HepG2 (cell line): ENCODE results near the gene TENM3. TPM values are rescaled to one million over a fixed set of nuclear protein-coding genes. Genes with fewer than 3 reads are reported as not detected.

Experiments
- ATAC-seq: fragments of 200-7000 bp; cut with Tn5 transposase; 3 replicates; pipeline ENCODE4 v1.9.1; 2020; ENCODE audit warnings: mild to moderate bottlenecking, moderate library complexity
- BruUV-seq: library from RNA; stranded (reverse); fragments of 400-500 nt; replicated peaks from 2 replicates; lab custom pipeline; 2021; lab: Mats Ljungman, UMichigan
- CTCF ChIA-PET: fragments of 300-600 bp; formaldehyde crosslinking; extraction: SDS; loops from one replicate; lab custom pipeline; 2021; ENCODE audit warnings: low total read pairs, inconsistent platforms, low intra/inter-chr PET ratio; lab: Yijun Ruan, JAX
- POLR2A ChIA-PET: fragments of 350-600 bp; sonication (Branson Sonifier 250); formaldehyde crosslinking; loops from one replicate; lab custom pipeline; 2020; ENCODE audit warnings: antibody characterized with exemption, inconsistent platforms; lab: Yijun Ruan, JAX
- DNase-seq: peaks from one replicate; pipeline ENCODE4 v3.0.0-alpha.2; 2015; ENCODE audit warnings: low spot score
- FAIRE-seq: peaks from 3 replicates; lab custom pipeline; 2011; peaks lifted over from hg19 to GRCh38; lab: Jason Lieb, UNC
- H2AFZ ChIP-seq: one replicate; pipeline ENCODE4 v1.6.1; 2011; ENCODE audit warnings: low read length, inconsistent platforms
- H3K27ac ChIP-seq: fragments of 300-600 bp; 3 replicates; pipeline ENCODE4 v1.8.0; 2011; ENCODE audit warnings: mixed run types, mild to moderate bottlenecking, mixed read lengths, low read length, inconsistent platforms; ENCODE audit not compliant: insufficient read depth; ENCODE audit errors: extremely low read length
- H3K27me3 ChIP-seq, 2 experiments: fragments of 200-600 bp in 1 of 2; 2 replicates in 1 of 2; 3 replicates in 1 of 2; pipeline versions ENCODE4 v1.6.0 to v1.8.0; 2011; ENCODE audit warnings: low read length in 2 of 2, mild to moderate bottlenecking in 2 of 2, moderate library complexity in 2 of 2, inconsistent platforms in 1 of 2; ENCODE audit not compliant: insufficient read depth in 2 of 2, control insufficient read depth in 1 of 2
- H3K36me3 ChIP-seq, 2 experiments: fragments of 200-600 bp in 1 of 2; replicated peaks in 1 of 2; 2 replicates in 1 of 2; 3 replicates in 1 of 2; pipeline versions ENCODE4 v1.5.1 to v1.8.0; 2011; ENCODE audit warnings: low read length in 2 of 2, inconsistent platforms in 1 of 2; ENCODE audit not compliant: insufficient read depth in 2 of 2, control insufficient read depth in 1 of 2
- H3K4me1 ChIP-seq: 2 replicates; pipeline ENCODE4 v1.5.1; 2012; ENCODE audit warnings: low read length, inconsistent platforms; ENCODE audit not compliant: insufficient read depth
- H3K4me2 ChIP-seq: 2 replicates; pipeline ENCODE4 v1.6.0; 2011; ENCODE audit warnings: low read depth, low read length, inconsistent platforms
- H3K4me3 ChIP-seq, 3 experiments: fragments of 200-600 bp in 1 of 3; sonication (generic), shearing (Covaris generic) in 1 of 3; replicated peaks in 1 of 3; 2 replicates each; pipeline ENCODE4 v1.5.1; 2011 to 2016; ENCODE audit warnings: low read length in 3 of 3, inconsistent platforms in 2 of 3, low read depth in 2 of 3, mild to moderate bottlenecking in 2 of 3, control low read depth in 1 of 3, mixed read lengths in 1 of 3; ENCODE audit not compliant: insufficient read depth in 1 of 3
- H3K79me2 ChIP-seq: one replicate; pipeline ENCODE4 v1.6.1; 2011; ENCODE audit warnings: low read length, inconsistent platforms; ENCODE audit not compliant: insufficient read depth
- H3K9ac ChIP-seq: 2 replicates; pipeline ENCODE4 v1.6.0; 2011; ENCODE audit warnings: mild to moderate bottlenecking, low read depth, low read length, inconsistent platforms; ENCODE audit not compliant: insufficient read depth
- H3K9me3 ChIP-seq: 2 replicates; pipeline ENCODE4 v1.5.1; 2012; ENCODE audit warnings: mild to moderate bottlenecking, low read length
- H4K20me1 ChIP-seq: 2 replicates; pipeline ENCODE4 v1.6.0; 2011; ENCODE audit warnings: inconsistent platforms, mild to moderate bottlenecking, low read length, moderate library complexity; ENCODE audit not compliant: insufficient read depth
- NFYB ChIP-seq: sonication (generic); formaldehyde crosslinking; IDR thresholded peaks from 2 replicates; pipeline ENCODE4 v1.4.0; 2020; ENCODE audit warnings: missing genetic modification reagents
- POLR2AphosphoS5 ChIP-seq: IDR thresholded peaks from 2 replicates; pipeline ENCODE4 v1.6.1; 2012; ENCODE audit warnings: low read depth, low read length
- ZKSCAN5 ChIP-seq: sonication (generic); formaldehyde crosslinking; IDR thresholded peaks from 2 replicates; pipeline ENCODE4 v1.5.1; 2020; ENCODE audit warnings: mild to moderate bottlenecking, missing genetic modification reagents
- ZNF567 ChIP-seq: sonication (generic); formaldehyde crosslinking; IDR thresholded peaks from 2 replicates; pipeline ENCODE4 v1.8.1; 2023; ENCODE audit warnings: mild to moderate bottlenecking, missing genetic modification reagents, borderline replicate concordance
- ZNF589 ChIP-seq: sonication (generic); formaldehyde crosslinking; conservative IDR thresholded peaks from 2 replicates; pipeline ENCODE4 v1.8.0; 2022; ENCODE audit warnings: mild to moderate bottlenecking, moderate library complexity, missing genetic modification reagents
- ZNF598 ChIP-seq: sonication (generic); formaldehyde crosslinking; IDR thresholded peaks from 2 replicates; pipeline ENCODE4 v1.5.1; 2020; ENCODE audit warnings: mild to moderate bottlenecking, missing genetic modification reagents, borderline replicate concordance
- WGBS: methylation state at CpG from one replicate; pipeline ENCODE4 v1.1.6; 2017; ENCODE audit warnings: low lambda C conversion rate; 5-methylcytosine and 5-hydroxymethylcytosine counted together
- in situ Hi-C: cut with HindIII; loops from 2 replicates; pipeline ENCODE4 v1.10.0; 2017; ENCODE audit warnings: low pct_unique_long_range_greater_than_20kb; ENCODE audit not compliant: extremely low pct_ligation_motif_present
- intact Hi-C: fragments of 100-400 bp; cut with micrococcal nuclease; formaldehyde crosslinking; loops from one replicate; pipeline ENCODE4 v1.10.0; 2022; ENCODE audit not compliant: unreplicated experiment
- polyA plus RNA-seq, 8 experiments: library from polyadenylated mRNA; depleted of rRNA in 3 of 8; stranded (reverse) in 7 of 8; unstranded in 1 of 8; fragments of >200 nt; fragmentation: Illumina TruSeq in 4 of 8; extraction: Trizol in 4 of 8; gene quantifications; 2 replicates each; pipeline versions ENCODE4 v1.2.1 to v1.2.3, GENCODE V29; 2011 to 2016; ENCODE audit warnings: low read depth in 4 of 8, missing spikeins in 1 of 8, mixed read lengths in 1 of 8; ENCODE audit not compliant: insufficient read depth in 1 of 8
- total RNA-seq, 5 experiments: library from RNA; depleted of rRNA; stranded (reverse); fragments of >200 nt; fragmentation: Illumina TruSeq; extraction: Trizol; gene quantifications; 2 replicates each; pipeline ENCODE4 v1.2.3, GENCODE V29; 2016; ENCODE audit warnings: low read depth in 1 of 5
- TF ChIP-seq, protein P1 (sequence below): sonication (generic); formaldehyde crosslinking; IDR thresholded peaks from 2 replicates; pipeline ENCODE4; 2020; ENCODE audit warnings: missing genetic modification reagents, mild to moderate bottlenecking, borderline replicate concordance
- TF ChIP-seq, protein P2 (sequence below): sonication (generic); formaldehyde crosslinking; conservative IDR thresholded peaks from 2 replicates; pipeline ENCODE4 v1.4.0; 2020; ENCODE audit warnings: missing genetic modification reagents

The TENM3 gene
- total and polyA plus RNA-seq, 2 of the 13 experiments (the other 11 are each of a cell fraction or from before 2014, with no cell fraction given): 0.04 TPM; not detected in 1

- Histone ChIP-seq H3K4me3 (no peak overlapping the region), H3K9ac (no peak overlapping the region), H3K79me2 (no peaks in the 10 kb centered on the region), H3K27me3 (no peaks in the 10 kb centered on the region; a peak in 1 of 5 replicates), H2AFZ (no peak overlapping the region), H3K4me1 (no peaks in the 10 kb centered on the region), H3K36me3 (no peaks in the 10 kb centered on the region), H3K27ac (no peak overlapping the region), H3K4me2 (no peak overlapping the region), H4K20me1 (no peaks in the 10 kb centered on the region), H3K9me3 (no peaks in the 10 kb centered on the region)
- no peak for DNase-seq
- ATAC-seq: no peak
- intact Hi-C loops (no loop called here), in situ Hi-C loops (no loop called here)
- POLR2A ChIA-PET: no interaction called here
- FAIRE-seq: no peak
- BruUV-seq: no TSS peak
- WGBS: 1% methylated on average over 14 of the region's 14 CpGs
- CTCF ChIA-PET: no interaction called here
- TF ChIP-seq, protein P1, sequence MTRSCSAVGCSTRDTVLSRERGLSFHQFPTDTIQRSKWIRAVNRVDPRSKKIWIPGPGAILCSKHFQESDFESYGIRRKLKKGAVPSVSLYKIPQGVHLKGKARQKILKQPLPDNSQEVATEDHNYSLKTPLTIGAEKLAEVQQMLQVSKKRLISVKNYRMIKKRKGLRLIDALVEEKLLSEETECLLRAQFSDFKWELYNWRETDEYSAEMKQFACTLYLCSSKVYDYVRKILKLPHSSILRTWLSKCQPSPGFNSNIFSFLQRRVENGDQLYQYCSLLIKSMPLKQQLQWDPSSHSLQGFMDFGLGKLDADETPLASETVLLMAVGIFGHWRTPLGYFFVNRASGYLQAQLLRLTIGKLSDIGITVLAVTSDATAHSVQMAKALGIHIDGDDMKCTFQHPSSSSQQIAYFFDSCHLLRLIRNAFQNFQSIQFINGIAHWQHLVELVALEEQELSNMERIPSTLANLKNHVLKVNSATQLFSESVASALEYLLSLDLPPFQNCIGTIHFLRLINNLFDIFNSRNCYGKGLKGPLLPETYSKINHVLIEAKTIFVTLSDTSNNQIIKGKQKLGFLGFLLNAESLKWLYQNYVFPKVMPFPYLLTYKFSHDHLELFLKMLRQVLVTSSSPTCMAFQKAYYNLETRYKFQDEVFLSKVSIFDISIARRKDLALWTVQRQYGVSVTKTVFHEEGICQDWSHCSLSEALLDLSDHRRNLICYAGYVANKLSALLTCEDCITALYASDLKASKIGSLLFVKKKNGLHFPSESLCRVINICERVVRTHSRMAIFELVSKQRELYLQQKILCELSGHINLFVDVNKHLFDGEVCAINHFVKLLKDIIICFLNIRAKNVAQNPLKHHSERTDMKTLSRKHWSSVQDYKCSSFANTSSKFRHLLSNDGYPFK (CRISPR knock-in tag): no peak
- TF ChIP-seq ZKSCAN5 (CRISPR knock-in tag): no peak
- TF ChIP-seq ZNF598: no peak
- TF ChIP-seq ZNF589 (CRISPR knock-in tag): no peak
Measured at GRCh38 chr4:182293691-182294255, 50.6 kb downstream of the TENM3 start.

DNA sequence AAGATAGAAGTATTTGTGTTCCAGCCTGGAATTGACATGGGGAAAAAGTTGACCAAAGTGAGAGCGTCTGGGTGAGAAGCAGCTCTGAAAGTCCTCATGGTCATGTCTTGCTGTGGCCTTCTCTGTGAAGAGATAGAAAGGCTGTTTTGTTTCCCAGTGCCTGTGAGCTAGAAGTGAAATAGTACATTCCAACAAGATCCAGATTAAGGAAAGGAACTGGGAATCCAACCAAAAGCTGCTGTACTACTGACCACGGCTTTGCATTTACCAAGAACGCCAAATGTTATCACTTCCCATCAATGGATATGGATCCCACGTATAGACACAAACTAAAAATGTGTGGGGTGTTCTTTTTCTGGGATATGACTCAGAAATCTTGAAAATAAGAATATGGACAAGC lies 51.2 kb downstream of the TENM3 start:
- H3K4me1 ChIP-seq: no peaks in the 10 kb centered on the region
- FAIRE-seq (no peak), ATAC-seq (no peak)
- H3K4me2 ChIP-seq: no peak overlapping the region
- no peaks in the 10 kb centered on the region for H4K20me1 ChIP-seq
- no peaks in the 10 kb centered on the region; a peak in 1 of 5 replicates for H3K27me3 ChIP-seq
- TF ChIP-seq POLR2AphosphoS5 (no peak), NFYB (CRISPR knock-in tag) (no peak), ZNF567 (CRISPR knock-in tag) (no peak)
- TF ChIP-seq, protein P2, sequence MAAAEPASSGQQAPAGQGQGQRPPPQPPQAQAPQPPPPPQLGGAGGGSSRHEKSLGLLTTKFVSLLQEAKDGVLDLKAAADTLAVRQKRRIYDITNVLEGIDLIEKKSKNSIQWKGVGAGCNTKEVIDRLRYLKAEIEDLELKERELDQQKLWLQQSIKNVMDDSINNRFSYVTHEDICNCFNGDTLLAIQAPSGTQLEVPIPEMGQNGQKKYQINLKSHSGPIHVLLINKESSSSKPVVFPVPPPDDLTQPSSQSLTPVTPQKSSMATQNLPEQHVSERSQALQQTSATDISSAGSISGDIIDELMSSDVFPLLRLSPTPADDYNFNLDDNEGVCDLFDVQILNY: no peak
- TF ChIP-seq, all 625 proteins: peak for 0
- DNase-seq: no peak
- H3K36me3 ChIP-seq: no peaks in the 10 kb centered on the region
- H3K27ac ChIP-seq: no peak overlapping the region
- ChIA-PET CTCF (no interaction called here), POLR2A (no interaction called here)
- H3K9ac ChIP-seq: no peak overlapping the region
- no peak overlapping the region for H2AFZ ChIP-seq
- intact Hi-C loops (no loop called here), in situ Hi-C loops (no loop called here)
- no peak overlapping the region for H3K4me3 ChIP-seq
- H3K79me2 ChIP-seq: no peaks in the 10 kb centered on the region
- 3% methylated on average over 4 of the region's 4 CpGs for WGBS
- H3K9me3 ChIP-seq: no peaks in the 10 kb centered on the region
- no TSS peak for BruUV-seq
